Daoy (cell line): ENCODE measurements around the gene NOL6. TPM values are rescaled to one million over a fixed set of nuclear protein-coding genes. Genes with fewer than 3 reads are reported as not detected.
"Not testable (repeated sequence)": the region's sequence is repeated elsewhere in the genome, so short reads cannot be mapped to it uniquely, and the experiment has no call there.

Experiments used
- DNase-seq: peaks from one replicate; pipeline ENCODE4 v3.0.0-alpha.2; 2015; ENCODE audit warnings: low read depth
- total RNA-seq: library from RNA; depleted of rRNA; stranded (reverse); fragments of >200 nt; shearing (Covaris generic); gene quantifications from 2 replicates; pipeline ENCODE4 v1.2.3, GENCODE V29; 2014; rRNA removed

Gene NOL6
- total RNA-seq, 1 experiment from 2014 or later, result 69.0 TPM

DNA sequence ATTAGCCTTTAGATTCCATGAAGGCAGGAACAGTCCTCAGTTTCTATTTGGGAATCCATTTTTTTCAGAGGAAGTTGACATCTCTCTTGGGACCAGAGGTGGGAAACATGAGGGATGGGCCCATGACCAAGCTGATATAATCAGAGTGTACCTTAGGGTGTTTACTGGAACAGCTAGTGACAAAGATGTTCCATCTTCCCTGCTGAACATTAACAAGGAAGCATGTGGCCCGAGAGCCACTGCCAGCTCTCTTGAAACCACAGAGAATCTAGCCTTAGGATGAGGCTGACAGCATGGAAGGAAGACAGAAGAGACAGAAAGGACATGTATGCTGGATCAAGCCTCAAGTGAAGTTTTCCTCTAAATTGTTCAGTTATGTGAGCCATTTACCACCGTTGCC is 42.3 kb downstream of the NOL6 start:
- DNase-seq, result no peak

DNA sequence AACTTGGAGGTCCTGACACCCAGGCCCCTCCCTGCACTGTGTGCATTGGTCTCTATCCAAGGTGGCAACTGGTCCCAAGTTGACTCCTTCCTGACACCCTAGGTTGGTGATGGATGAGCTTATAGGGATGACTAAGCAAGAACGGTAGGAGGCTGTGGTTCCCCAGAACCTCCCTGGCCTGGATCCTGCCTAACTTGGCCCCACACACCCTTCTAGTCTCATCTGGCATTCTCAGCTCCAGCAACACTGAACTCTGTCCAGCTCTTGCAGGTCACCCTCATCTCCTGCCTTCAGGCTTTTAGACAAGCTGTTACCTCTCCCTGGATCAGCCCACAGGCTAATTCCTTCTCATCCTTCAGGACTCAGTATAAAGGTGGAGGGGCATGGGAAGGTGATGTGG is 42.8 kb downstream of the NOL6 start:
- DNase-seq, result peak; percentile 55

DNA sequence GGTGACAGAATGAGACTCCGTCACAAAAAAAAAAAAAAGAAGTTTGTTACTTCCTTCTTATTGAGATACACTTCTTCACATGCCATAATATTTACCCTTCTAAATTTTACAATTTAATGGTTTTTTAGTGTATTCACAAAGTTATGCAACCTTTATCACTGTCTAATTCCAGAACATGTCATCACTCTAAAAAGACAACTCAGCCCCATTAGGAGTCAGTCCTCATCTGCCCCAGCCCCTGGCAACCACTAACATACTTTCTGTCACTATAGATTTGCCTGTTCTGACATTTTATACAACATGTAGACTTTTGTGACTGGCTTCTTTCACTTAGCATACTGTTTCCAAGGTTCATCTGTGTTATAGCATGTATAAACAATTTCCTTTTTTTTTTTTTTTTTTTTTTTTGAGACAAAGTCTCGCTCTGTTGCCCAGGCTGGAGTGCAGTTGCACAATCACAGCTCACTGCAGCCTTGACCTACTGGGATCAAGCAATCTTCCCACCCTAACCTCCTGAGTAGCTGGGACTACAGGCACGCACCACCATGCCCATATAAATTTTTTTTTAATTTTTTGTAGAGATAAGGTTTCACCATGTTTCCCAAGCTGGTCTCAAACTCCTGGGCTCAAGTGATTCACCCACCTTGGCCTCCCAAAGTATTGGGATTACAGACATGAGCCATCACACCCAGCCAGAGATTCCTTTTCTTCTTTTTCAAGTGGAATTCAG is 44.3 kb downstream of the NOL6 start:
- no peak for DNase-seq

DNA sequence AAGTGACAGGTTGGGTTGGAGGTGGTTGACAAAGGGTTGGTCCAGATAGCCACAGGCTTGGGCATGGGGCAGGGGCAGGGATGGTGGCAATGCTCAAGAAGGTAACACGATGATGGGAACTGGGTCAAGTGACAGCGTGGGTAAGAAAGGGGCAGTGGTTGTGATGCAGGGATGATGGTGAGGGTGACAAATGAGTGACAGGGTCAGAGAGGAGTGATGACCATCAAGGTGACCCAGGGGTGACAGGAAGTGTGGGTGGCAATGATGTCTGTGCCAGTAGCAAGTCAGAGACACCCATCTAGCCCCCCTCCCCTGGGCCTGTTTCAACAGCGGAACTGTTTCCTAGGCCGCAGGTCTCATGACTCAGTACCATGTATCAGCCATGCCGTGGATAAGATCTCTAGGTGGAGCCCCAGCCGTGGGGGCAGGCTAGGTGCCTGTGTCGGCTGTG is 46.9 kb downstream of the NOL6 start:
- no peak for DNase-seq

DNA sequence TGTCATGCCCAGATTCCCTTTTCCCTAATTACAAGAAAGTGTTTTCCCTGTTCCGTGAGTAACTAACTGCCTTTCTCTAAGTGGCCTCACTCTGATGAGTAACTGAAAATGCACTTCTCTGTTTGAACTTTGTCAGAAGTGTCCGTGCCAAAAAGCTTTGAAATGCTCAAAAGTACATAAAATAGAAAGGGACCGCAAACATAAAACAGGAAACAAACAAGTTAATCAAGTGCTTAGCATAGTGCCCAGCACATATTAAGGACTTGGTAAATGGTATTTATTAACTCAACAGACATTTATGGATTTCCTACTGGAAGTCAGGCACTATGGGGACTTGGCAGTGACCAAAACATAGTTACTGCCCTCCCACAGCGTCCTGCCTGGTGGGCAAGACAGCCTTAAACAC is 48.6 kb downstream of the NOL6 start:
- DNase-seq, result no peak

DNA sequence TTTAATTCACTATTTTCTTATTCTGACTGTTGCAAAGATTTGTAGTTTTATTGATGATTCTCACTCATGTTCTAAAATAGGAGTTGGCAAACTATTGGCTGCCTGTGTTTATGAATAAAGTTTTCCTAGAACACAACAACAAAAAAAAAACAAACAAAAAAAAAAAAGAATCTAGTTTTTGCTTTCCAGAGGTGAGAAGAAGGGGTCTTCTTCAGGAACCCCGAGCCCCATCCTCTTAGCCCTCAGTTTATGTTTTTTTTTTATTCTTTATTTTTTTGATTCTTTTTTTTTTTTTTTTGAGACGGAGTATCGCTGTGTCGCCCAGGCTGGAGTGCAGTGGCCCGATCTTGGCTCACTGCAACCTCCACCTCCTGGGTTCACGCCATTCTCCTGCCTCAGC is 49.2 kb downstream of the NOL6 start:
- not testable (repeated sequence) for DNase-seq

DNA sequence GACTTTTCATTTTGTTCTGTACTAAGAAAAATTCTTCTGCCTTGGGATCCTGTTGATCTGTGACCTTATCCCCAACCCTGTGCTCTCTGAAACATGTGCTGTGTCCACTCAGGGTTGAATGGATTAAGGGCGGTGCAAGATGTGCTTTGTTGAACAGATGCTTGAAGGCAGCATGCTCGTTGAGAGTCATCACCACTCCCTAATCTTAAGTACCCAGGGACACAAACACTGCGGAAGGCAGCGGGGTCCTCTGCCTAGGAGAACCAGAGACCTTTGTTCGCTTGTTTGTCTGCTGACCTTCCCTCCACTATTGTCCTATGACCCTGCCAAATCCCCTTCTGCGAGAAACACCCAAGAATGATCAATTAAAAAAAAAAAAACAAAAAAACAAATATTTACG is 49.7 kb downstream of the NOL6 start:
- DNase-seq, result not testable (repeated sequence)

DNA sequence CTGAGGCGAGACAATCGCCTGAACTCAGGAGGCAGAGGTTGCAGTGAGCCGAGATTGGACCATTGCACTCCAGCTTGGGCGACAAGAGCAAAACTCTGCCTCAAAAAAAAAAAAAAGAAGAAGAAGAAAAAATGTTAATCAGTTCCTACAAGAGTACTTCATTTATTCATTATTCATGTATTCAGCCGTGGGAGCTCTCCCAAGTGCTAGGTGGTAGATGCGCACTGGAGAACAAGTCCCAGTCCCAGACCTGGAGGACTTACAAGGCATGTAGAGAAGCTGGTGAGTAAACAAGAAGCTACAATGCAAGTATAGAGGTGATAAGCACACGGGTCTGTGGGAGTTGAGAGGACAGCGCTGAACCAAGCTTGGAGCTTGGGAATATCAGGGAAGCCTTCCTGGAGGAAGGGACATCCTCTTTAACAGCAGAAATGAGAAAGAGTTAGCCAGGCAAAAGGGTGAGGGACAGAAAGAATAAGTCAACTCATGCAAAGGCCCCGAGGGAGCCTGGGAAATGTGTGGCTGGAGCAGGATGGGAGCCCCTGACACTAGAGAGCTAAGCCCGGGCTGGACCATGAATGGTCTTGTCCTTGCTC is 53.9 kb downstream of the NOL6 start:
- no peak for DNase-seq

DNA sequence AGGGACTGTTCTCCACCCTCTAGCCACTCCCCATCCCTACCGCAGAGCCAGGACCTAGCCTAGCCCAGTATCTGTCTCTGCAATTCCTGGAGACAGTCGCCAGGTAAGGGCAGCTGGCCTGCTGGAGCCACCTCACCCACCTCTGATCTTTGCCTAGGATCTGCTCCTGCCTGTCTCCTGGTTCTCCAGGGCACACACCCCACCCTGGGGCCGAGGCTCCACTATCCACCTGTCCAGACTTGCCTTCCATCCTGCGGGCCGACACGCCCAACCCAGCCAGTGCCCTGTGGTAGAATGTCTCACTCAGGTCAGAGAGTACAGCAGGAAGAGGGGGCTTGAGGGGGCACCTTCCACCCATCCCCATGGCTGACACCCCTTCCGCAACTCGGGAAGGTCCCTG is 55.6 kb downstream of the NOL6 start:
- no peak for DNase-seq

DNA sequence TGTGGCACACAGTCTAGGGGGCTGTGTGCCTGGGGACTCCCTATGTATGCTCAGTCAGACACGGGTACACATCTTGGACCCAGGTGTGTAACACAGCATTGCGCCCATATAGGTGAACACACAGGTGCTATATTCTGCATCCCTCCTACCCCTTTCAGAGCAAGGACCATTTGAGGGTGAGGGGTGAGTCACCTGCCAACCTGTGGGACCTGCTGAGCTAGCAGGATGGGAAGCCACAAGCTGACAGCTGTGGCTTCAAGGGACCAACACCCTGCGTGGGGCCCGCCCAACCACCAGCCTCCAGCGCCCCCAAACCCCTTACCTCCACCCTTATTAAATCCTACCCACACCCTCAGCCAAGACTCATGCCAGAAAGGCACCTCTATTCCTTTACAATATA is 56.7 kb downstream of the NOL6 start:
- DNase-seq, result no peak

DNA sequence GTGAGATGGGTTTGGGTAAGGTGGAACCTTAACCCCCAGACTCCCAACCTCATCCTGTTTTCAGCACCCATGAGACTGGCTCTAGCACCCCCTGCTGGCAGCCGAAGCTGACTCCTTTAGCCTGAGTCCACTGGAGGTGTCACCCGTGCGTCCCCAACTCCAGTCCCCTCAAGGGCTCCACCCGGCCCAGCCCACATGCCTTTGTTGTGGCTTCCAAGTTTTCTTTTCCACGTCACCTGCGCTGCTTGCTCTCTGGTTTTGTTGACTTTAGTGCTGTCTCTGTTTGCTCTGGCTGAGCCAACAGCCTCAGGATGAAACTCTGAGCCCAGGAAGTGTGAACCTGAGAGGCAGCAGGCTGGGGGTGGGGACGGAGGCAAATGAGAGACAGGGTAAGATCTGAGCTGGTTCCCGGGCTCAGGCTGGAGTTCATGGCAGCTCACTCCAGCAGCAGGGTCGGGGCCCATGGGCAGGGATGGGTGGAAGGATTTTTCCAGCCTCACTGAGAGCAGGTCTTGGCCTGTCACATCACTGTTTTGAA is 58.2 kb downstream of the NOL6 start:
- DNase-seq, result peak; percentile 67

DNA sequence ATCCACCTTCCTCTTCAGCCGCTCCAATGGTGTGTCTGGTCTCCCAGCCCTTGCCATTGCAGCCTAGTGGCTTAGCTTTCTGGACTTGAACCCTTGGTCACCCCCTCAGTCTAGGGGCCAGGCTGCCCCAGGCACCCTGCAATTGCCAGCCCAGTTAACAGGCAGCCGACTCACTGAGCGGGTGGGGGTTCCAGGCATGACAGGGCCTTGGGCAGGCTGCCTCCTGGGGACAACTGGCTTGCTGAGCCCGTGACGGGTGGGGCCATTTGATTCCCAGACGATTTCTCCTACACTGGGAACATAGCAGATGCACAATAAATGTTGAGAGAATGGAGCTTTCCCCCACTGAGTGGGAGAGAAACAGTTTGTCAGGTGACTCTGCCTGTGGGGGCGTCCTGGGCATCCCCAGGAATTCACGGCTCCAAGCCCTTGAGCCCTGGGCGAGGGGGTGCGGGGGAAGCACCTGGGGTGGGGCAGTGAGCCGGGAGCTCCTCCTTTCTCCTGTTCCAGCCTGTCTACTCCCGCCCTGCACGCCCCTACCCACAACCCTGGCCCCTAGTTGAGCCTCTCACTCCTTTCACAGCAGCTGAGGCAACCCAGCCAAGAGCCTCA is 58.7 kb downstream of the NOL6 start:
- DNase-seq, result no peak

DNA sequence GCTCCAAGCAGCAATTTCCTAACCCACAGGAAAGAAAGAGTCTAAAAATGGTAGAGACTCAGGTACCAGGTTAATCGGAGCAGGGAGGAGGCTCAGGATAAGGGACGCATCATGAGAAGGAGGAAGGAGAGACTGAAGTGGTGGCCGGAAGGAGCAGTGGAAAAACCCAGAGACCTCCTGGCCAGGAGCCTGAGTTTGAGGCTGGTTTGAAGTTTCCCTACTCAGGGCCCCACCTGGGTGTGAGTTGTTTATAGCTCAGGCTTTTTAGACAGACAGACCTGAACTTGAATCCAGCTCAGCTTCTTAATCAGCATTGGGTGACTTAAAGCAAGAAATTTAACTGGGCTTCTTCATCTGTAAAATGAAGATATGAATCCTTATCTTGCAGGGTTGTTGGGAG is 59.5 kb downstream of the NOL6 start:
- peak; percentile 22 for DNase-seq

Other genes with a start within 250 kb of the NOL6 start
- gene SPINK4, start 233.8 kb downstream of the NOL6 start, total RNA-seq, result not detected in 2 replicates
- 85.7 and 139 TPM in 2 replicates for gene BAG1, start 209.2 kb downstream of the NOL6 start, total RNA-seq
- 169 and 250 TPM in 2 replicates for gene CHMP5, start 208.9 kb downstream of the NOL6 start, total RNA-seq
- 20.3 and 29.1 TPM in 2 replicates for gene NFX1, start 183.4 kb downstream of the NOL6 start, total RNA-seq
- gene AQP7, start 71.4 kb downstream of the NOL6 start, total RNA-seq, result not detected in 2 replicates
- 1.9 and 3.5 TPM in 2 replicates for gene AQP3, start 26.3 kb downstream of the NOL6 start, total RNA-seq
- gene ANKRD18B, start 50.3 kb upstream of the NOL6 start, total RNA-seq, result 4.2 and 16.5 TPM in 2 replicates